GM12878 (cell line): ENCODE measurements around the gene CRELD2. TPM values are rescaled to one million over a fixed set of nuclear protein-coding genes. Genes with fewer than 3 reads are reported as not detected.

Source experiments
- ATF2 ChIP-seq: IDR thresholded peaks from 2 replicates; pipeline ENCODE4 v1.6.1; 2012; ENCODE audit warnings: low read length, inconsistent platforms
- BRCA1 ChIP-seq: IDR thresholded peaks from 2 replicates; pipeline ENCODE4 v1.6.1; 2011; ENCODE audit warnings: low read depth, low read length, improper control_type of control experiment
- DPF2 ChIP-seq: fragments of 450-650 bp; IDR thresholded peaks from 2 replicates; pipeline ENCODE4 v1.6.1; 2017; ENCODE audit warnings: mild to moderate bottlenecking
- ELK1 ChIP-seq: IDR thresholded peaks from 2 replicates; pipeline ENCODE4 v1.6.1; 2012; ENCODE audit warnings: low read depth, low read length, improper control_type of control experiment
- IKZF1 ChIP-seq: fragments of 450-650 bp; conservative IDR thresholded peaks from 2 replicates; pipeline ENCODE4 v1.6.1; 2017; ENCODE audit warnings: antibody characterized with exemption, mild to moderate bottlenecking
- NKRF ChIP-seq: fragments of 450-650 bp; conservative IDR thresholded peaks from 2 replicates; pipeline ENCODE4 v1.6.1; 2017; ENCODE audit warnings: mild to moderate bottlenecking, moderate library complexity
- POLR2A ChIP-seq: IDR thresholded peaks from 2 replicates; pipeline ENCODE4 v1.6.1; 2011; ENCODE audit warnings: low read depth, mild to moderate bottlenecking, low read length
- RELA ChIP-seq: fragments of 450-650 bp; IDR thresholded peaks from 2 replicates; pipeline ENCODE4 v1.8.0; 2014; ENCODE audit warnings: borderline replicate concordance; ENCODE audit not compliant: partially characterized antibody
- SMARCA5 ChIP-seq: fragments of 450-650 bp; IDR thresholded peaks from 2 replicates; pipeline ENCODE4 v1.6.1; 2017; ENCODE audit warnings: mild to moderate bottlenecking
- SPI1 ChIP-seq: IDR thresholded peaks from 2 replicates; pipeline ENCODE4 v1.6.1; 2011; ENCODE audit warnings: low read depth, mild to moderate bottlenecking, low read length, moderate library complexity, borderline replicate concordance; ENCODE audit not compliant: insufficient read depth
- STAT1 ChIP-seq: fragments of 450-650 bp; conservative IDR thresholded peaks from 2 replicates; pipeline ENCODE4 v1.6.1; 2014; ENCODE audit warnings: antibody characterized with exemption, mild to moderate bottlenecking
- TAF1 ChIP-seq: IDR thresholded peaks from 2 replicates; pipeline ENCODE4 v1.6.1; 2011; ENCODE audit warnings: mild to moderate bottlenecking, low read depth, low read length, borderline replicate concordance
- YBX1 ChIP-seq: fragments of 450-650 bp; IDR thresholded peaks from 2 replicates; pipeline ENCODE4 v1.6.1; 2016; ENCODE audit warnings: antibody characterized with exemption
- polyA plus RNA-seq, 11 experiments: library from polyadenylated mRNA; depleted of rRNA in 4 of 11; unstranded in 6 of 11; stranded (reverse) in 5 of 11; fragments of >200 nt; fragmentation: Nextera tagmentation in 4 of 11; fragmentation: Illumina TruSeq in 1 of 11; extraction: Ambion mirVana in 4 of 11; extraction: Trizol in 1 of 11; gene quantifications; 1 replicate in 1 of 11; 2 replicates in 10 of 11; pipeline versions ENCODE4 v1.2.1 to v1.2.3, GENCODE V29; 2011 to 2016; ENCODE audit warnings: inconsistent platforms in 2 of 11, missing spikeins in 2 of 11, low read depth in 1 of 11
- total RNA-seq, 4 experiments: library from RNA; depleted of rRNA in 3 of 4; stranded (reverse); fragments of >200 nt in 3 of 4; fragmentation: Illumina TruSeq in 1 of 4; extraction: Trizol in 1 of 4; gene quantifications; 2 replicates each; pipeline versions ENCODE4 v1.2.1 to v1.2.3, GENCODE V29; 2013 to 2021

Gene CRELD2
- total and polyA plus RNA-seq, 10 of the 15 experiments (the other 5 are each of a cell fraction or from before 2014, with no cell fraction given), result 9.4 to 111 (median 25.9) TPM

- TF ChIP-seq ATF2, result no peak
- TF ChIP-seq RELA, result no peak
- 0 out of 2 replicates have a peak, but pooled peaks have one; percentile 37 for TF ChIP-seq NKRF
- TF ChIP-seq STAT1, result no peak
- no peak for TF ChIP-seq POLR2A
- no peak for TF ChIP-seq SPI1
- peak; percentile 88 for TF ChIP-seq IKZF1
- TF ChIP-seq DPF2, result 0 out of 2 replicates have a peak, but pooled peaks have one; percentile 19
- no peak for TF ChIP-seq ELK1
- no peak for TF ChIP-seq TAF1
- no peak; the same call in 1 of the 2 replicates for TF ChIP-seq SMARCA5
- no peak for TF ChIP-seq BRCA1
- peak; percentile 36; the same call in 1 of the 2 replicates for TF ChIP-seq YBX1
Measured at GRCh38 chr22:49975543-49976389, 57.3 kb downstream of the CRELD2 start (continued).
